NT2/D1 (cell line): ENCODE data around the gene HASPIN.

Source experiments
- SUZ12 ChIP-seq: IDR thresholded peaks from 2 replicates; pipeline ENCODE4 v1.6.1; 2011; ENCODE audit not compliant: insufficient read length, insufficient read depth; ENCODE audit errors: extremely low read depth
- YY1 ChIP-seq: IDR thresholded peaks from 2 replicates; pipeline ENCODE4 v1.6.1; 2011; ENCODE audit not compliant: insufficient read length, insufficient read depth
- ZNF274 ChIP-seq: IDR thresholded peaks from 2 replicates; pipeline ENCODE4 v1.6.1; 2011; ENCODE audit warnings: mild to moderate bottlenecking, low read depth, low read length

GRCh38 chr17:3699951-3700350 lies 23.8 kb upstream of the HASPIN start:
- TF ChIP-seq SUZ12: no peak
- TF ChIP-seq ZNF274: no peak
- no peak for TF ChIP-seq YY1
